Measurements from ENCODE around the gene C3orf80. TPM values are rescaled to one million over a fixed set of nuclear protein-coding genes. Genes with fewer than 3 reads are reported as not detected.

The C3orf80 gene
- total RNA-seq, 1 donor from 2014 or later: 1.2 TPM

DNA sequence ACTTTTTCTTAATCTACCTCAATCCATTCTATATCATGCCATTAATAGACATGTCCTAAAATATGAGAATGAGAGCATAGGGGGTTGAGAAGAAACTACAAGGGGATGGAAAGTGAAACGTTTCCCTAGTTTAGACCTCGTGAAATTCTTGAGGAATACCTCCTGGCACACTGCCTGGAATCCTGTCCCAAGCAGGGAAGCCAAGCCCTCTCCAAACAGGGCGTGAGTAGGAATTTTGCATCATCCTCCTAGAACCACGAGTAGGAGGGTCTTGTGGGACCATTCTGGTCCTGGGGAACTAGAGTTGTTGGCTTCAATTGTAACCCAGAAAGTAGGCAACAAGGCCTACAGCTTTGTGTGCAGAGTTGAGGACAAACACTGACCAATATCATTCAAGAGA is 19.6 kb upstream of the C3orf80 start:
- TF ChIP-seq, protein P1, sequence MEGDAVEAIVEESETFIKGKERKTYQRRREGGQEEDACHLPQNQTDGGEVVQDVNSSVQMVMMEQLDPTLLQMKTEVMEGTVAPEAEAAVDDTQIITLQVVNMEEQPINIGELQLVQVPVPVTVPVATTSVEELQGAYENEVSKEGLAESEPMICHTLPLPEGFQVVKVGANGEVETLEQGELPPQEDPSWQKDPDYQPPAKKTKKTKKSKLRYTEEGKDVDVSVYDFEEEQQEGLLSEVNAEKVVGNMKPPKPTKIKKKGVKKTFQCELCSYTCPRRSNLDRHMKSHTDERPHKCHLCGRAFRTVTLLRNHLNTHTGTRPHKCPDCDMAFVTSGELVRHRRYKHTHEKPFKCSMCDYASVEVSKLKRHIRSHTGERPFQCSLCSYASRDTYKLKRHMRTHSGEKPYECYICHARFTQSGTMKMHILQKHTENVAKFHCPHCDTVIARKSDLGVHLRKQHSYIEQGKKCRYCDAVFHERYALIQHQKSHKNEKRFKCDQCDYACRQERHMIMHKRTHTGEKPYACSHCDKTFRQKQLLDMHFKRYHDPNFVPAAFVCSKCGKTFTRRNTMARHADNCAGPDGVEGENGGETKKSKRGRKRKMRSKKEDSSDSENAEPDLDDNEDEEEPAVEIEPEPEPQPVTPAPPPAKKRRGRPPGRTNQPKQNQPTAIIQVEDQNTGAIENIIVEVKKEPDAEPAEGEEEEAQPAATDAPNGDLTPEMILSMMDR (IDR thresholded peaks at IDR 0.05; ENCODE audit: insufficient read depth, low read length, poor library complexity, severe bottlenecking): no peak
- no peak for DNase-seq (ENCODE audit: low read depth)
- H3K27me3 ChIP-seq (ENCODE audit: control insufficient read depth, insufficient read depth, low read length): no peaks in the 10 kb centered on the region
- no peak overlapping the region for H3K4me3 ChIP-seq (ENCODE audit: low read depth, low read length)
- H3K36me3 ChIP-seq (ENCODE audit: control insufficient read depth, insufficient read depth, low read length): no peaks in the 10 kb centered on the region

DNA sequence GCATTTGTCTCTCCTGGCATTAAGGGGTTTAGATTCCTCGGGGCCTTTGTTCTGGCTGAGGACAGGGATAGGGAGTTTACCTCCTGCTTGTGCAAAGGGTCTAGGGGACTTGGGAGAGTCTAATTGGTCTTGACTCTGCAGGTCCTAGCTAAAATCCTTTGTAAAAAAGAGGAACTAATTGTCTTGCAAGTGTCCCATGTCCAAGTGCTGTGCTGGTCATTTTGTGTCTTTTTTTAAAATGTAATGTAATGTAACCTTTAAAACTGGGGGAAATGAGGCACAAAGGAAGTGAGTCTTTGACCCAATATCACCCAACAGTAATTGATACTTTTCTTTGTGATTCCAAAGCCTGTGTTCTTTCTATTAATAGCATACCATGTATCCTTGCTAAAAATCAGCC is 14.9 kb upstream of the C3orf80 start:
- Histone ChIP-seq H3K36me3 (ENCODE audit: control insufficient read depth, insufficient read depth, low read length) (no peaks in the 10 kb centered on the region), H3K4me3 (ENCODE audit: low read depth, low read length) (no peak overlapping the region), H3K27me3 (ENCODE audit: control insufficient read depth, insufficient read depth, low read length) (no peaks in the 10 kb centered on the region)
- TF ChIP-seq, protein P1 (IDR thresholded peaks at IDR 0.05; ENCODE audit: insufficient read depth, low read length, poor library complexity, severe bottlenecking): no peak
- DNase-seq (ENCODE audit: low read depth): no peak

DNA sequence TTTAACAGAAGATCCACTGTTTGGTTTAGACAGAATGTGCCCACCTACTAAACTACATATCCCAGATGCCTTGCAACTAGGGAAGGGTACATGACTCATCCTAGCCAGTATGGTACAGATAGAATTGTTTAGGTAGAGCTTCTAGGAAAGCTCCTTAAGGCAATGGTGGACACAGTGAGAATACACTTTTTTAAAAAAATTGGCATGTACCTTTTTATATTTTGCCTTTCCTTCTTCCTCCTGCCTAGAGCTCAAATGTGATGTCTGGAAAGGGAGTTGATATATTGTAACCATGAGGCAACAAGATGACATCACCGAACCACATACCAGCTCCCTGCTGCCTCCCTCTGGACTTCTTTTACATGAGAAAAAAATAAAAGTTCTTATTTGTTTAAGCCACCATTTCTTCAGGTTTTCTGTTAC is 14.4 kb upstream of the C3orf80 start:
- Histone ChIP-seq H3K27me3 (ENCODE audit: control insufficient read depth, insufficient read depth, low read length) (no peaks in the 10 kb centered on the region), H3K4me3 (ENCODE audit: low read depth, low read length) (no peak overlapping the region), H3K36me3 (ENCODE audit: control insufficient read depth, insufficient read depth, low read length) (no peaks in the 10 kb centered on the region)
- peak; percentile 19 for DNase-seq (ENCODE audit: low read depth)
- TF ChIP-seq, protein P1 (IDR thresholded peaks at IDR 0.05; ENCODE audit: insufficient read depth, low read length, poor library complexity, severe bottlenecking): peak; percentile 30

DNA sequence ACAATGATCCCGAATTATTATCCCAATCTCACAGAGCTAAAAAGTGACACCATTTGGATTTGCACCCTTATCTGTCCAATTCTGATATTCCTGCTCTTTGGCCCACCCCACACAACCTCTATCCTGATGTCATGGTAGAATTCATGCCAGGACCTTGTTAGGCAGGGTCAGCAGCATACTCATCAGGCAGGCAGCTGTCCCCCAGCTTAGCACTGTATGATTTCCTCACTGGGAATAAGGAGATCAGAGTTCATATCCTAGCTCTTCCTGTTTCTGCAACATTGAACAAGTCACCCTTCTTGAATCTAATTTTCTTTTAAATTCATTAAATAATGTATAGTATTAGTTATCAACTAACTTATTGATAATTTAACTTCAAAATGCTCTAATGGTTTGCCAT is 12.0 kb upstream of the C3orf80 start:
- DNase-seq (ENCODE audit: low read depth): no peak
- H3K36me3 ChIP-seq (ENCODE audit: control insufficient read depth, insufficient read depth, low read length): no peaks in the 10 kb centered on the region

DNA sequence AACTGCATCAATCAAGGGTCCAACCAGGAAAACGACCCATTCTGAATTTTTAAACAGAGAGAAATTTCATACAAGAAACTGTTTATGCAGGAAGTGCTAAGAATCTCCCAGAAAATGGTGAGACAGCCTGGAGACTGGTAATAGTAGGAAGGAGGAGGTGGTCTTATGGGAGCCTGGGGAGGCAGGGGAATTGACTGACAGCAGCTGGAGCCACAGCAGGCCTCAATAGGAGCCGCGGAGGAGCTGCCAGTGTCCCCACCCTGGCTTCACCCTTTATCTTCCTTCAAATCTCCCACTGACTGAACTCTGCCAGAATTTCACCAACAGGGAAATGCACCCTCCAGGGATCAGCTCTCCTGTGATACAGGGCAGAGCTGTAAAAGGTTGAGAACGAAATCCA is 7.5 kb upstream of the C3orf80 start:
- TF ChIP-seq, protein P1 (IDR thresholded peaks at IDR 0.05; ENCODE audit: insufficient read depth, low read length, poor library complexity, severe bottlenecking): no peak
- no peaks in the 10 kb centered on the region for H3K36me3 ChIP-seq (ENCODE audit: control insufficient read depth, insufficient read depth, low read length)
- no peak overlapping the region for H3K4me3 ChIP-seq (ENCODE audit: low read depth, low read length)
- H3K27me3 ChIP-seq (ENCODE audit: control insufficient read depth, insufficient read depth, low read length): no peaks in the 10 kb centered on the region
- DNase-seq (ENCODE audit: low read depth): no peak

More for the DNA sequence above, 12.0 kb upstream of the C3orf80 start:
- TF ChIP-seq, protein P1 (IDR thresholded peaks at IDR 0.05; ENCODE audit: insufficient read depth, low read length, poor library complexity, severe bottlenecking): no peak
- H3K27me3 ChIP-seq (ENCODE audit: control insufficient read depth, insufficient read depth, low read length): no peaks in the 10 kb centered on the region
- no peak overlapping the region for H3K4me3 ChIP-seq (ENCODE audit: low read depth, low read length)

DNA sequence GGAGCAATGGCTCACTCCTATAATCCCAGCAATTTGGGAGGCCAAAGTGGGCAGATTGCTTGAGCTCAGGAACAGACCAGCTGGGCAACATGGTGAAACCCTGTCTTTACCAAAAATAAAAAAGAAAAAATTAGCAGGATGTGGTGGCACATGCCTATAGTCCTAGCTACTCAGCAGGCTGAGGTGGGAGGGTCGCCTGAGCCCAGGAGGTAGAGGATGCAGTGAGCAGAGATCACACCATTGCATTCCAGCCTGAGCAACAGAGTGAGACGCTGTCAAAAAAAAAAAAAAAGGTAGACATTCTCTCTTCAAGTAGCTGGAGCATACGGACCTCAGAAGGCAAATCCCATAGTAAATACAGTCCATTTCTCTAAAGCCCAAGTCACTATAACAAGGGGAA is 7.1 kb upstream of the C3orf80 start:
- Histone ChIP-seq H3K27me3 (ENCODE audit: control insufficient read depth, insufficient read depth, low read length) (no peaks in the 10 kb centered on the region), H3K36me3 (ENCODE audit: control insufficient read depth, insufficient read depth, low read length) (no peaks in the 10 kb centered on the region), H3K4me3 (ENCODE audit: low read depth, low read length) (no peak overlapping the region)
- DNase-seq (ENCODE audit: low read depth): no peak
- TF ChIP-seq, protein P1 (IDR thresholded peaks at IDR 0.05; ENCODE audit: insufficient read depth, low read length, poor library complexity, severe bottlenecking): no peak

Measured in kidney epithelial cell (primary cell).